Hippocampal formation (tissue), 2 donors: ENCODE measurements around the gene MYZAP.
"Not testable (repeated sequence)": the region's sequence is repeated elsewhere in the genome, so short reads cannot be mapped to it uniquely, and the experiment has no call there.

Experiments
- DNase-seq, 2 donors: peaks; one replicate each; lab custom pipeline; 2025; lab: John Stamatoyannopoulos, UW

MYZAP gene

GRCh38 chr15:57592836-57593420 is 1.2 kb downstream of the MYZAP start:
- no peak for DNase-seq

GRCh38 chr15:57594479-57594878 is 2.8 kb downstream of the MYZAP start:
- DNase-seq, result no peak

- DNase-seq, result no peak
Observed at GRCh38 chr15:57595011-57595866, 3.5 kb downstream of the MYZAP start.

- no peak for DNase-seq
Observed at GRCh38 chr15:57596301-57596855, 4.7 kb downstream of the MYZAP start.

- DNase-seq, result no peak
Observed at GRCh38 chr15:57596978-57597377, 5.3 kb downstream of the MYZAP start.

GRCh38 chr15:57597431-57597830 is 5.7 kb downstream of the MYZAP start:
- no peak for DNase-seq

GRCh38 chr15:57598346-57598745 is 6.6 kb downstream of the MYZAP start:
- no peak for DNase-seq

- DNase-seq, result no peak
Observed at GRCh38 chr15:57599296-57599810, 7.6 kb downstream of the MYZAP start.

GRCh38 chr15:57600197-57600596 is 8.5 kb downstream of the MYZAP start:
- DNase-seq, result no peak

GRCh38 chr15:57604507-57604906 is 12.8 kb downstream of the MYZAP start:
- DNase-seq, result no peak

- no peak for DNase-seq
Observed at GRCh38 chr15:57605491-57605890, 13.8 kb downstream of the MYZAP start.

- no peak for DNase-seq
Observed at GRCh38 chr15:57606048-57606447, 14.3 kb downstream of the MYZAP start.

GRCh38 chr15:57606816-57607215 is 15.1 kb downstream of the MYZAP start:
- no peak for DNase-seq

GRCh38 chr15:57607570-57608000 is 15.9 kb downstream of the MYZAP start:
- DNase-seq, result no peak

- no peak for DNase-seq
Observed at GRCh38 chr15:57609805-57610529, 18.3 kb downstream of the MYZAP start.

- DNase-seq, result no peak
Observed at GRCh38 chr15:57611123-57611522, 19.4 kb downstream of the MYZAP start.

- DNase-seq, result peak in 1 of 2 donors; percentile 7
Observed at GRCh38 chr15:57611938-57612337, 20.2 kb downstream of the MYZAP start.

GRCh38 chr15:57614241-57614640 is 22.5 kb downstream of the MYZAP start:
- no peak for DNase-seq

- not testable (repeated sequence) for DNase-seq
Observed at GRCh38 chr15:57615951-57616496, 24.3 kb downstream of the MYZAP start.

- DNase-seq, result no peak
Observed at GRCh38 chr15:57618325-57618724, 26.6 kb downstream of the MYZAP start.

- no peak for DNase-seq
Observed at GRCh38 chr15:57619746-57620145, 28.0 kb downstream of the MYZAP start.

GRCh38 chr15:57624730-57625129 is 33.0 kb downstream of the MYZAP start:
- no peak for DNase-seq
